HepG2 (cell line): ENCODE data around the gene ZNF547. TPM values are rescaled to one million over a fixed set of nuclear protein-coding genes. Genes with fewer than 3 reads are reported as not detected.

Experiments
- ATM ChIP-seq: fragments of 450-650 bp; IDR thresholded peaks from 2 replicates; pipeline ENCODE4 v1.7.1; 2017; ENCODE audit warnings: mild to moderate bottlenecking, borderline replicate concordance
- CENPT ChIP-seq: sonication (generic); formaldehyde crosslinking; IDR thresholded peaks from 2 replicates; pipeline ENCODE4 v1.8.0; 2022; ENCODE audit warnings: low read depth, mild to moderate bottlenecking, moderate library complexity, missing genetic modification reagents
- DMAP1 ChIP-seq: IDR thresholded peaks from 2 replicates; pipeline ENCODE4 v1.6.1; 2016
- GPN1 ChIP-seq: sonication (generic); formaldehyde crosslinking; IDR thresholded peaks from 2 replicates; pipeline ENCODE4 v1.5.1; 2020; ENCODE audit warnings: missing genetic modification reagents, borderline replicate concordance
- GZF1 ChIP-seq: sonication (generic); formaldehyde crosslinking; IDR thresholded peaks from 2 replicates; pipeline ENCODE4 v1.5.1; 2020; ENCODE audit warnings: mild to moderate bottlenecking, missing genetic modification reagents
- HDAC2 ChIP-seq: sonication (generic); formaldehyde crosslinking; IDR thresholded peaks from 2 replicates; pipeline ENCODE4 v1.4.0; 2020; ENCODE audit warnings: missing genetic modification reagents
- KMT2A ChIP-seq: sonication (generic); formaldehyde crosslinking; IDR thresholded peaks from 2 replicates; pipeline ENCODE4 v1.4.0; 2020; ENCODE audit warnings: missing genetic modification reagents
- MYNN ChIP-seq: sonication (generic); formaldehyde crosslinking; IDR thresholded peaks from 2 replicates; pipeline ENCODE4 v1.4.0; 2020; ENCODE audit warnings: mild to moderate bottlenecking, low read depth, missing genetic modification reagents
- NCOA2 ChIP-seq: sonication (generic); formaldehyde crosslinking; IDR thresholded peaks from 2 replicates; pipeline ENCODE4 v1.8.0; 2022; ENCODE audit warnings: inconsistent platforms
- NCOR1 ChIP-seq: fragments of 200-600 bp; sonication (generic); IDR thresholded peaks from 2 replicates; pipeline ENCODE4 v1.7.0; 2017; ENCODE audit warnings: antibody characterized with exemption, low read length, borderline replicate concordance
- NFE2L1 ChIP-seq: sonication (generic); formaldehyde crosslinking; IDR thresholded peaks from 2 replicates; pipeline ENCODE4 v1.4.0; 2020; ENCODE audit warnings: missing genetic modification reagents, mild to moderate bottlenecking, borderline replicate concordance
- NPAS2 ChIP-seq: sonication (generic); formaldehyde crosslinking; IDR thresholded peaks from 2 replicates; pipeline ENCODE4 v1.8.0; 2022; ENCODE audit warnings: mild to moderate bottlenecking, missing genetic modification reagents, borderline replicate concordance
- PRPF4 ChIP-seq: fragments of 200-400 bp; formaldehyde crosslinking; IDR thresholded peaks from 2 replicates; pipeline ENCODE4 v1.6.1; 2016; ENCODE audit warnings: low read length, low read depth; ENCODE audit not compliant: poor library complexity, severe bottlenecking
- SIN3B ChIP-seq: fragments of 150-350 bp; IDR thresholded peaks from 2 replicates; pipeline ENCODE4 v1.6.1; 2014; ENCODE audit warnings: low read length
- SP4 ChIP-seq: sonication (generic); formaldehyde crosslinking; IDR thresholded peaks from 2 replicates; pipeline ENCODE4 v1.8.1; 2023; ENCODE audit warnings: mild to moderate bottlenecking, missing genetic modification reagents
- STAT6 ChIP-seq: sonication (generic); formaldehyde crosslinking; IDR thresholded peaks from 2 replicates; pipeline ENCODE4 v1.4.0; 2020; ENCODE audit warnings: missing genetic modification reagents, mild to moderate bottlenecking, borderline replicate concordance
- TOE1 ChIP-seq: sonication (generic); formaldehyde crosslinking; IDR thresholded peaks from 2 replicates; pipeline ENCODE4 v1.4.0; 2020; ENCODE audit warnings: mild to moderate bottlenecking, missing genetic modification reagents
- ZNF276 ChIP-seq: sonication (generic); formaldehyde crosslinking; IDR thresholded peaks from 2 replicates; pipeline ENCODE4 v1.4.0; 2020; ENCODE audit warnings: mild to moderate bottlenecking, low read depth, missing genetic modification reagents
- ZNF326 ChIP-seq: sonication (generic); formaldehyde crosslinking; IDR thresholded peaks from 2 replicates; pipeline ENCODE4 v1.4.0; 2020; ENCODE audit warnings: missing genetic modification reagents, borderline replicate concordance
- ZNF629 ChIP-seq: sonication (generic); formaldehyde crosslinking; conservative IDR thresholded peaks from 2 replicates; pipeline ENCODE4 v1.5.0; 2020; ENCODE audit warnings: missing genetic modification reagents
- ZNF639 ChIP-seq: conservative IDR thresholded peaks from 2 replicates; pipeline ENCODE4 v1.6.1; 2018; ENCODE audit warnings: missing genetic modification reagents
- ZNF704 ChIP-seq: sonication (generic); formaldehyde crosslinking; IDR thresholded peaks from 2 replicates; pipeline ENCODE4 v1.8.1; 2023; ENCODE audit warnings: mild to moderate bottlenecking, inconsistent platforms, moderate library complexity, missing genetic modification reagents, borderline replicate concordance
- ZZZ3 ChIP-seq: sonication (generic); formaldehyde crosslinking; IDR thresholded peaks from 2 replicates; pipeline ENCODE4 v1.4.0; 2020; ENCODE audit warnings: missing genetic modification reagents, mild to moderate bottlenecking, borderline replicate concordance
- polyA plus RNA-seq, 8 experiments: library from polyadenylated mRNA; depleted of rRNA in 3 of 8; stranded (reverse) in 7 of 8; unstranded in 1 of 8; fragments of >200 nt; fragmentation: Illumina TruSeq in 4 of 8; extraction: Trizol in 4 of 8; gene quantifications; 2 replicates each; pipeline versions ENCODE4 v1.2.1 to v1.2.3, GENCODE V29; 2011 to 2016; ENCODE audit warnings: low read depth in 4 of 8, missing spikeins in 1 of 8, mixed read lengths in 1 of 8; ENCODE audit not compliant: insufficient read depth in 1 of 8
- total RNA-seq, 5 experiments: library from RNA; depleted of rRNA; stranded (reverse); fragments of >200 nt; fragmentation: Illumina TruSeq; extraction: Trizol; gene quantifications; 2 replicates each; pipeline ENCODE4 v1.2.3, GENCODE V29; 2016; ENCODE audit warnings: low read depth in 1 of 5

Gene ZNF547
- total and polyA plus RNA-seq, 2 of the 13 experiments (the other 11 are each of a cell fraction or from before 2014, with no cell fraction given), result 2.0 to 2.6 TPM

GRCh38 chr19:57350877-57351805 is 12.2 kb upstream of the ZNF547 start, which contains the start of gene ZNF304 (continued):
- TF ChIP-seq ATM (no peak), GPN1 (CRISPR knock-in tag) (no peak), NCOR1 (no peak), PRPF4 (no peak), DMAP1 (peak; percentile 59; the same call in 1 of the 2 replicates), SIN3B (peak; percentile 68), STAT6 (CRISPR knock-in tag) (no peak), SP4 (CRISPR knock-in tag) (peak; percentile 31), NPAS2 (CRISPR knock-in tag) (no peak), HDAC2 (peak; percentile 50; the same call in 1 of the 2 replicates), NFE2L1 (CRISPR knock-in tag) (no peak), CENPT (no peak), ZNF326 (CRISPR knock-in tag) (no peak), ZNF276 (0 out of 2 replicates have a peak, but pooled peaks have one; percentile 42), TOE1 (CRISPR knock-in tag) (no peak), ZNF704 (CRISPR knock-in tag) (no peak), GZF1 (CRISPR knock-in tag) (no peak), ZZZ3 (0 out of 2 replicates have a peak, but pooled peaks have one; percentile 56), NCOA2 (CRISPR knock-in tag) (0 out of 2 replicates have a peak, but pooled peaks have one; percentile 23), MYNN (0 out of 2 replicates have a peak, but pooled peaks have one; percentile 34), ZNF639 (CRISPR knock-in tag) (0 out of 2 replicates have a peak, but pooled peaks have one; percentile 25), KMT2A (CRISPR knock-in tag) (peak; percentile 80), ZNF629 (CRISPR knock-in tag) (no peak)
